ENCODE results near the gene EVI5L.
"Not testable (repeated sequence)": the region's sequence is repeated elsewhere in the genome, so short reads cannot be mapped to it uniquely, and the experiment has no call there.

Gene EVI5L

DNA sequence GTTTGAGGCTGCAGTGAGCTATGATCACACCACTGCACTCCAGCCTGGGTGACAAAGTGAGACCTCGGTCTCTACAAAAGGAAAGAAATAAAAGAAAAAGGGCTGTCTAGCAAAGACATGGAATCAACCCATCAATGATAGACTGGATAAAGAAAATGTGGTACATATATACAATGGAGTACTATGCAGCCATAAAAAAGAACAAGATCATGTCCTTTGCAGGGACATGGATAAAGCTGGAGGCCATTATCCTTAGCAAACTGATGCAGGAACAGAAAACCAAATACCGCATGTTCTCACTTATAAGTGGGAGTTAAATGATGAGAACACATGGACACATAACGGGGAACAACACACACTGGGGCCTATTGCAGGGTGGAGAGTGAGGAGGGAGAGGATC, 14.0 kb upstream of the EVI5L start:
- DNase-seq, result not testable (repeated sequence)

GRCh38 chr19:7817801-7818200, 12.2 kb upstream of the EVI5L start:
- no peak for DNase-seq

DNA sequence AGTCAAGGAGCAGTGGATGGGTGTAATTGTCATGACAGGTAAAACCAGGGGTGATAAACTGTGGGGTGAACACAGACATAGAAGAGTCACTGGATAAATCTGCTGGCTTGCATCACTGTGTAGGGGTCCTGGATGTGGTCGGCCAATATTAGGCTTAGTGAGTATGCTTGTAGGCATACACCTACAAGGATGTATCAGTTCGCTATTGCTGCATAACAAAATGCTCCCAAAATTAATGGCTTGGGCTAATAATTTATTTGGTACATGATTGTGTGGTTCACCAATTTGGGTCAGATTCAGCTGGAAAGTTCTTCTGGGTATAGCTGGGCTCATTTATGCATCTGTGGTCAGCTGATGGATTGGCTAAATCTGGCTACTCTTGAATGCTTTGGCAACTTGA, 11.2 kb upstream of the EVI5L start:
- no peak for DNase-seq

GRCh38 chr19:7819337-7819736, 10.7 kb upstream of the EVI5L start:
- DNase-seq, result no peak

GRCh38 chr19:7820588-7820987, 9.4 kb upstream of the EVI5L start:
- DNase-seq, result no peak

GRCh38 chr19:7822910-7823515, 7.0 kb upstream of the EVI5L start:
- DNase-seq, result no peak

- no peak for DNase-seq
Observed at GRCh38 chr19:7823686-7824301, 6.2 kb upstream of the EVI5L start.

- DNase-seq, result no peak
Observed at GRCh38 chr19:7829166-7829520, 875 bp upstream of the EVI5L start.

DNA sequence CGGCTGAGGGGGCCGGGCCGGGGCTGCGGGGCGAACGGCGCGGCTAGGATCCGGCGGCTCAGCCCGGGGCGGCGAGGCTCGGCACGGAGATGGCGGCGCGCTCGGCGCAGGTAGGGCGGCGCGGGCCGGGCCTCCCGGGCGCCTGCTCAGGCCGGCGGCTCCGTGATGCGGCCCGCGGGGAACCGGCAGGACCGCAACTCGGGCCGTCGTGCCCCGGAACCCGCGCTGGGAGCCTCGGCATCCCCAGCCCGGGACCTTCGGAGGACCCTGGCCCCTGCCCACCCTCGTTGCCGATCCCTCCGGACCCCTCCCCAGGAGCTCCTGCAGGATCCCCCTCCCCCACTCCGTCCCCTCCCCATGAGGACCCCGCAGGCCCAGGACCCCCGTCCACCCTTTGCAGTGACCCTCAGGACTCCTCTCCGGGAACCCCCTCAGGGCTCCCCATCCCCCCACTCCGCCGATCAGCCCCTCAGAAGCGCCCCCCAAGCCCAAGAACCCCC, 304 bp downstream of the EVI5L start:
- peak in 1 of 51 donors; percentile 51 for DNase-seq

- DNase-seq, result peak in 1 of 51 donors; percentile 15
Observed at GRCh38 chr19:7830823-7831222, 805 bp downstream of the EVI5L start.

DNA sequence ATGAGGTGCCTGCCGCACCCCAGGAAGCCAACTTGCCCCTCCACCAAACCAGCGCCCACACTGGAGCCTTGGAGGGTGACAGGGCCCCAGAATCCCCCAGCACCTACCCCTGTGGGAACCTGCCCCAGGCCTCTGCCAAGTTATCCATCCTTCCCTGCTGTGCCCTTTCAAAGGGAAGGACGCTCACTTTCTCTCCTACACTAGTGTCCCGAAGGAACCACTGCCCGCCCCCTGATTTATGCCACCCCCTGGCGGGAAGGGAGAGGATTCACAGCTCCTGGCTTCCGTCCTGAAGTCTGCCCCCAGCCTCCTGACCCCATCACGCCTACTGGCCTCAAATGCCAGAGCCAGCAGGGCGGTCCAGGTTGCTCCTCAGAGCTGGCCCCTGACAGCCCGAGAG, 1.4 kb downstream of the EVI5L start:
- peak in 29 of 51 donors; percentile 7 to 69 (median 36) for DNase-seq

DNA sequence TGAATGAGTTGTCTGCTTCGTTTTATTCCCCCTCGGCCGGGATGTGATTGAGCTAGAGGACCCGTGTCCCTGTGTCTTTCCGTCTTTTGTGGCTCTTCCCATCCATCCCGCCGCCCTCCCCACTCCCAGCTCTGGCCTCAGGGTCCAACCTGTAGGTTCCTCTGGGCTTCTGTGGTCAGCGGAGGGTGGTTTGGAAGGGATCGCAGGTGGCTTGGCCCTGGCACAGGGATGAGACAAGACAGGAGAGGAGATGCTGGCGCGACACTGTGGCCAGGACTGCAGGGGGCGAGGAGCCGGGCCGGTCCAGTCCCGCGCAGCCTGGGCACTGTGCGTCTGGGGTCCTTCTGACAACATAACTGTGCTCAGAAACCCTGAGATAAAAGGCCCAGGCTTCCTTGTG, 2.0 kb downstream of the EVI5L start:
- DNase-seq, result peak in 7 of 51 donors; percentile 14 to 69 (median 24)

DNA sequence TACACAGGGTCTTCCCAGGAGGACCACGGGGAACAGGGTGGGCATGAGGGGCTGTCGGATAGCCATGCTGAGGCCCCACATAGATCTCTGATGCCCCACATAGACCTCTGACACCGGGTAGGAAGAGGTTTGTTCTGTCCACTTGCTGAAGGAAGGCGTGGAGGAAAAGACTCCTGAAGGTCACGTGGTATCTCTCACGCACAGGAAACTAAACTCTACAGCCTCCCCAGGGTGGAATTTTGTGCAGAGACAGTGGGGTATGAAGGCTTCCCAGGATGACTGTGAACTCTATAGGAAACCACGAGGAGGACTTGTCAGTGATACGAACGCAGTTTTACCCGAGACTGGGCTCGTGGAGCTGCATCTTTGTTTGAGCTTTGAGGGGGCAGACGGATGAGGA, 2.8 kb downstream of the EVI5L start:
- DNase-seq, result peak in 2 of 51 donors; percentile 44 to 54

DNA sequence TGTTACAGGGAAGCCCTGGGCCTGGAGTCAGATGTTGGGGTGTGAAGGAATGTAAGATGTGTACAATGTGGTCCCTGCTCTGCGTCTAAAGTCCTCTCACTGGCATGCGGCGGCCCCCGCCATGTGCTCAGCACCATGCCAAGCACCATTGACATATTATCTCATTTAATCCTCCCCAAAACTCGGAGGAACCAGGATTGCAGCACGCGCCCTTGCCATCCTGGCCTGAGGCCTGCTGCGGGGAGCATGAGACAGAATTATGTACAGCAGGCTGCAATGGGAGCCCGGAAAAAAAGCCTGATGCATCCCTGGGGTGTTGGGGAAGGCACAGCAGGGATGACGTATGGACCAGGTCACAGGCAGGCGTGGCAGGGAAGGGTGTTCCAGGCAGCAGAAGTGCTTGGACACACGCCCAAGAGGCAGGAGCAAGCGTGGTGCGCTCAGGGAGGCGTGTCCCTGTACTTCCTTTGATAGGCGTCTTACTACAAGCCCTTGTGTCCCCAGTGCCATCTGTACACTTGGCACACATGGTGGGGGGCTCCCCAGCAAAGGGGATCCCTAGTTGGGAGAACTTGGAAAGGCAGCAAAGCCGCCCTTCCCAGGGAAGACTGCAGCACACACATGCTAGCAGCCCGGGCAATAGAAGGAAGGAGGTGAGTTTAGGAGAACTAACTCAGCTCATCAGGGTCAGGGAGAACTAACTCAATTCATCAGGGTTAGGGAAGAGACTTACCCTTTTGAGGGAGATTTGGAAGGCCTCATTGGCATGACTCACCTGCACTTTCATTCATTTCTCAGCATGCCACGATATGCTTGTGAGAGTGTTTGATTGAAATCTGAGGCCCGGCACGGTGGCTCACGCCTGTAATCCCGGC, 3.4 kb downstream of the EVI5L start:
- peak in 11 of 51 donors; percentile 8 to 41 (median 20) for DNase-seq

DNA sequence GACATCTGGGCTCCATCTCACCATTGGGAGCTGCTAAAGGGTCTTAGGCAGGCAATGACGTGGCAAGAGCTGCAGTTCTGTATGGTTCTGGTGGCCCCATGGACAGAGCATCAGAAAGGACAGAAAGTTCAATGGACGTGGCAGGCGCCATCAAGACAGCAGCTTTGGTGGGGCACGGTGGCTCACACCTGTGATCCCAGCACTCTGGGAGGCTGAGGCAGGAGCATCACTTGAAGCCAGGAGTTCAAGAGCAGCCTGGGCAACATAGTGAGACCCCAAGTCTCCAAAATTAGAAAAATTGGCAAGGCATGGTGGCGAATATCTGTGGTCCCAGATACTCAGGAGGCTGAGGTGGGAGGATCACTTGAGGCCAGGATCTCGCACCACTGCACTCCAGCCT, 9.5 kb downstream of the EVI5L start:
- DNase-seq, result no peak

- no peak for DNase-seq
Observed at GRCh38 chr19:7840629-7841028, 10.6 kb downstream of the EVI5L start.

DNA sequence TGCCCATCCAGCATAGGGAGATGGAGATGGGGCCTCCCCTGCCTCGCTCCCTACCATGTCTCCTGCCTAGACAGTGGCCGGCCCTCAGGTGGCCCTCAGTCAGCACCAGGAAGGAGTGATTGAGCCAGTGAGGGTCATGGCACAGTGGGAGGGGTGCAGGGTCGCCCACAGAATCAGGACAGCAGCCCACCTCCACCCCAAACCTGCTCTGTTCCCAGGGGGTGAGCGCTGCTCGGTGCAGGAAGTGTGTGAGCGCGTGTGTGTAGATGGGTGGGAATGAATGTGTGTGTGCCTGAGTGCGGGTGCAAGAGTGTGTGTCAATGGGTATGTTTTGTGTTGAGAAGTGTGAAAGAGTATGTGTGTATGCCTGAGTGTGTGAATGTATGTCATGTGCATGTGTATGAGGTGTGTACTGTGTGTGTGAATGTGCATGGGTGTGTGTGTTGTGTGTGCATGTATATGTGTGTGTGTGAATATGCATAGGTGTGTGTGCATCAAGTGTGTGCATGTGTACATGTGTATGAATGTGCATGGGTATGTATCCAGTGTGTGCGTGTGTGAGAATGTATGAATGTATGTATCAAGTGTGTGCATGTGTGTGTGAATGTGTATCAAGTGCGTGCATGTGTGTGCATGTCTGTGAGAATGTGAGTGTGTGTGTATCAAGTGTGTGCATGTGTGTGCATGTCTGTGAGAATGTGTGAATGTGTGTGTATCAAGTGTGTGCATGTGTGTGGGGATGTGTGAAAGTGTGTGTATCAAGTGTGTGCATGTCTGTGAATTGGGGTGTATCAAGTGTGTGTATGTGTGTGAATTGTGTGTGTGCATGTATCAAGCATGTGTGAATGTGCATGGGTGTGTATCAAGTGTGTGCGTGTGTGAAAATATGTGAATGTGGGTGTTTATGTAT, 12.0 kb downstream of the EVI5L start:
- no peak for DNase-seq

- DNase-seq, result no peak
Observed at GRCh38 chr19:7842661-7843294, 12.8 kb downstream of the EVI5L start.

- DNase-seq, result no peak
Observed at GRCh38 chr19:7843521-7843920, 13.5 kb downstream of the EVI5L start.

DNA sequence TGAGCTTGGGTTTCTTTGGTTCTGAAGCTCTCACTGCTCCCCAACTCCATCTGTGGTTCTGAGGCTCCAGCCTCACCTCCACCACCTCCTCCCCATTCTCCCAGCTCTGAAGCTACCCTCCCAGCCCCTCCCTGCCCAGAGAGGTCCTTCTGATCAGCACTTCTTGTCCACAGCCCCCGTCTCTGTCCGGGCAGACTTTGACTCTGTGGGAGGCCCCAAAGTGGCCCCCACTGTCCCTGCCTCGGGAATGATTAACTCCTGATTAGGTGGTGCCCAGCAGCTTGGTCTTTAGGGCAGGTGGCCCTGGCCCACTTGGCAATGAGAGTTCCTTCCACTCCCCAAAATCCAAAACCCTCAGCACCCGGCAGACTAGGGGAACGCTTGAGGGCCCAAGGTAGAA, 14.4 kb downstream of the EVI5L start:
- no peak for DNase-seq

- no peak for DNase-seq
Observed at GRCh38 chr19:7844951-7845350, 14.9 kb downstream of the EVI5L start.

All from hypothalamus (tissue), 51 donors.